Fibroblast of skin of abdomen (primary cell): ENCODE results near the gene TSTD1.
A peak's percentile ranks its signal among the peaks of the same experiment; 100 is the strongest.
"Not testable (repeated sequence)": the region's sequence is repeated elsewhere in the genome, so short reads cannot be mapped to it uniquely, and the experiment has no call there.

ENCODE experiments used
- DNase-seq: peaks from one replicate; pipeline ENCODE4 v3.0.0-alpha.2; 2013

The TSTD1 gene

DNA sequence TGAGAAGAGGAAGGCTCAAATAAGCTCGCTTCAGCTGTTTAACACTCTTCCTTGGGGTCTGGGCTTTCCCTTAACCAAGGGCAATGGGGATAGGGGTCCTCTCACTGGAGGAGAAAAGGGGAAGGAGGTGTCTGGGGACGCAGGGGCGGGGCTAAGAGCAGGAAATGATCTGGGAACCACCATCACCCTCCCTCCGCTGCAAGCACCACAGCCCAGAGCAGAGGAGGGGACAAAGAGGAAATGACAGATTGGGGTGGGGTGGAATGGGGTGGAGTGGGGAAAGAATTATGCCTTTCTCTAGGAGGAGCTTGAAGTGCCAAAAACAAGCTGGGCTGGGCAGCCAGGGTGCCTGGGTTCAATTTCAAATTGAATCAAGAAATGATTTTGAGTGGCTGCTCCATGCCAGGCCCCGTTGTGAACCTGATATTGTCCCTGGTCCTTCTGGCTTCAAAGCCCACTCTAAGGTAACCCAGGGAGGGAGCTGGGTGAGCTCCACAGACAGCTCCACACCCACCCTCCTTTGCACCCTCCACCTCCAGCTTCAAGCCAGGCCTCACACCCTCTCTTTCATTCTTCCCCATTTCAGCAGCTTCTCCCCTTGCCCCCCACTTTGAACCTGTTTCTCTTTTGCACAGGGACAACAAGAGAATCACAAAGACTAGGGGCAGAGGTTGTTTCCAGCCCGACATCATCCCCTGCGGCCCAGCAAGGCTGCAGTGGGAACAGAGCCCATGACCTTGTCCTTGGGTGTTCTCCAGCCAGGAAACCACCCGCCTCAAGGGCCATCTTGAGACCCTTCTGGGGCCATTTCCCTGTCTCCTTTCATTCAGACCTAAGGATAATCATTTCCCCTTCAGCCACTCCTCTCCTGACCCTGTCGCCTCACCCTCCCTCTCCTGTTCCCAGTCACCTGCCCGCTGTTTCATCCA is 29.8 kb upstream of the TSTD1 start:
- no peak for DNase-seq

GRCh38 chr1:161066694-161067093 is 27.9 kb upstream of the TSTD1 start:
- no peak for DNase-seq

DNA sequence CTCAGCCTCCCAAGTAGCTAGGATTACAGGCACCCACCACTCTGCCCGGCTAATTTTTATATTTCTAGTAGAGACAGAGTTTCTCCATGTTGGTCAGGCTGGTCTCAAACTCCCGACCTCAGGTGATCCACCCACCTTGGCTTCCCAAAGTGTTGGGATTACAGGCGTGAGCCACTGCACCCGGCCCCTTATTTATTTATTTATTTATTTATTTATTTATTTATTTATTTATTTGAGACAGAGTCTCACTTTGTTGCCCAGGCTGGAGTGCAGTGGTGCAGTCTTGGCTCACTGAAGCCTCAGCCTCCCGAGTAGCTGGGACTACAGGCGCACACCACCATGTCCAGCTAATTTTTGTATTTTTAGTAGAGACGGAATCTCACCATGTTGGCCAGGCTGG is 26.9 kb upstream of the TSTD1 start:
- DNase-seq: not testable (repeated sequence)

DNA sequence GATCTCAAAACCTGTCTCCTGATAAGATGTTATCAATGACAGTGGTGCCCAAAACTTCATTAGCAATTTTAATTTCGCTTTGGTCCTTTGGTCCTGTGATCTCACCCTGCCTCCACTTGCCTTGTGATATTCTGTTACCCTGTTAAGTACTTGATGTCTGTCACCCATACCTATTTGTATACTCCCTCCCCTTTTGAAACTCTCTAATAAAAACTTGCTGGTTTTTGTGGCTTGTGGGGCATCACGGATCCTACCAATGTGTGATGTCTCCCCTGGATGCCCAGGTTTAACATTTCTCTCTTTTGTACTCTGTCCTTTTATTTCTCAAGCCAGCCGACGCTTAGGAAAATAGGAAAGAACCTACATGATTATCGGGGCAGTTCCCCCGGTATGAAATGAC is 25.2 kb upstream of the TSTD1 start:
- not testable (repeated sequence) for DNase-seq

- DNase-seq: no peak
Observed at GRCh38 chr1:161061419-161061818, 22.7 kb upstream of the TSTD1 start.

GRCh38 chr1:161059293-161059692 is 20.5 kb upstream of the TSTD1 start:
- DNase-seq: no peak

GRCh38 chr1:161054805-161055204 is 16.0 kb upstream of the TSTD1 start:
- no peak for DNase-seq

DNA sequence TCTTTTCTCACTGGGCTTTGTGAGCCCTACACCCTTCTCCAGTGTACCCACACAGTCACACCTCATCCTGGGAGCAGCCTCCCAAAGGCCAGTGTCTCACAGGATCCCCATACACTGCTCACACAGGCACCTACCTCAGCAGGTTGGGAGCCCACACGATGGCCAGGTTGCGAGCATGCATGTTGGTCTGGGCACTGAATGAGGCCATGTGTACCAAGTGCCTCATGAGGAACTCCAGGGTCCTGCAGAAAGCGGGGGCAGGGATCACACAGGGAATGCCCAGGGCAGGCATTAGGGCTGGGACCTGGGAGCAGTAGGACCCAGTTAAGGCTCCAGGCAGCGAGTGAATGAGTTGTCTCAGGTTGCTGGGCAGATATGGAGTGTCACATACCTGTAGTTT is 15.5 kb upstream of the TSTD1 start:
- DNase-seq: no peak

DNA sequence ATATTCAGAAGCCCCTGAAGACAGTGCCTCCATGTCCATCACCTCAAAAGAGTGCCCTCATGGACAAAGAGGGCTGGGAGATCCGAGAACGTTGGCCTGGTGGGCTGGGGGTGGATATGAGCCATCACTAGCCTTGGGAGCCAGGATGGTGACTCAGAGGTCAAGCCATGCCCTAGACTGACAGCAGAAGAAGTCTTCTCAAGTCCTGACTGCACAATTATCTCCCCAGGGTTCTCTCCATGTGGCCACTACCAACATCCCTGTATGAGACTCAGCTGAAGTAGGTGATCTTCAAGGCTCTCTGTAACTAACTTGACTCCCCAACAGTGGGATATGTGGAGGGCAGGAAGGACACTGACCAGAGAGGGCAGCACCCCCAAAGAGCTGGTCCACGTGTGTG is 14.1 kb upstream of the TSTD1 start:
- no peak for DNase-seq

- DNase-seq: no peak
Observed at GRCh38 chr1:161051219-161051618, 12.5 kb upstream of the TSTD1 start.

DNA sequence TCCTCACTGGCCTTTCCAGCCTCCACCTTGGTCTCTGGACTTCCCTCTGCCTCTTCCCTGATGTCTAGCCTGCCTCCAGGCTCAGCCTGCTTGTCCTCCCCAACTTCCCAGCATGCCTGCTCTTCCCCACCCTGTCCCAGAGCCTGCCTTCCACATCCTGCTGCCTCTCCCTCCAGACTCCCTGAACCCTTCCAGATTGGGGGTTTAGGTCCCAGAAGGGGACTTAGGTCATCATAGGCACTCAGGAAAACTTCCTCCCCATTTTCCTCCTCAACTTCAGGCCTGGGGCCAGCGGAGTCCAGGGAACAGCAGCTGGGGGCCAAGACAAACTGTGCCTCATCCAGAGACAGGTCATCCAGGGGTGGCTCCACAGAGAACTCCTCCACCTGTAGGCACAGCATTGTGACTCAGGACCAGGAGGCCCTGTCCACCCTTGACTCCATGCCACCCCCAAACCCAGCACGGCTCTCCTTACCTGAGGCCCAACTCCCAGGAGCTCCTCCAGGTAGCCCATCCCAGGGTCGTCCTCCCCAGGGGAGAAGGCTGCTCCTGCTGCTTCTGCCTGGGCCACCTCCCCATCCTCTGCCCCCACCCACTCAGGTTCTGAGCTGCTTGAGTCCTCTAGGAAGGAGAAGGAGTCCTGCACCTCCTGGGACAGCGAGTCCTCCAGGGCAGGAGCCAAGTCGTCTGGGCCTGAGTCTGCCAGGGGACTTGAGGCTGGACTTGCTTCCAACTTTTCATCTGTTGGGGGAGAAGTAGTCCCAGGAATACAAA is 10.4 kb upstream of the TSTD1 start:
- DNase-seq: no peak

DNA sequence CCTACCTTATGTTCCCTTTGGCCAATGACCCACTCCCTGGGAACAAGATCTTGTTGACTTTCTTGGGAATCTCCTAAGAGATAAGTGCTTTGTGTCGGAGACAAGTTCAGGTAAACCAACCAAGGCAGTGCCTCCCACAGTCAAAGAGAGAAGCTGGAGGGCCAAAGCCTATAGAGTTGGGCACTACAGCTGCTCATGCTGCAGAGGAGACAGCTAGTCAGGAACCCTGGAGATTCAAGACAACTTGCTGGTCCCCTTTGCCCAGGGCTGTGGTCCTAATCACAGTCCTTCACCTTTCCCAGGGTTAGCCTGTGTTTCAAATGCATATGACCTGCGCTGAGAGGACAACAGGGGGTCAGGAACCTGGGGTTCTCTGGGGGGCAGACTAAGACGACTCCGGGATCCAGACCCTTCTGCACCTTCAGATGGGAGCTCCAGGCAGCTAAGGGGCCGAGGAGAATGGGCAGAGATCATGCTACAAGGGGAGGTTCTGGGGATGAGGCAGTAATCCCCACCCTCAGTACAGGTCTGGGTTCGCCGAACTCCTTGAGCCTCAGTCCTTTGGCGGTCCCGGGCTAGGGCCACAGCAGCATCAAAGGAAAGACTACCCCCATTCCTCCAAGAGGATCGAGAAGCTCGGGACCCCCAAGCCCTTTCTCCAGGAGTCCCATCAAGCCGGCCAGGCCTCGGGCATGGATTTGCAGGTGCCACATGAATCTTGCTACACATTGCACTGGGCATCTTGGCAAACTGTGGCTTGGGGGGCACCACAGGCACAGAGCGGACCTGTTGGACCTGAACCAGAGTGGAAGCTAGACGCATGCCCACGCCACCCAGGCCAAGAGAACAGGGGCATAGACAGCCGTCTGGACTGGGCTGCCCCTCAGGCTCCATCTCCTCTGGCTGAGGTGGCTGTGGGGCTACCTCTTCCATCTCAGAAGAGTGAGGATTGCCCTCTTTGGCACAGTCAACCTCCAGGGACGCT is 9.0 kb upstream of the TSTD1 start:
- no peak for DNase-seq

DNA sequence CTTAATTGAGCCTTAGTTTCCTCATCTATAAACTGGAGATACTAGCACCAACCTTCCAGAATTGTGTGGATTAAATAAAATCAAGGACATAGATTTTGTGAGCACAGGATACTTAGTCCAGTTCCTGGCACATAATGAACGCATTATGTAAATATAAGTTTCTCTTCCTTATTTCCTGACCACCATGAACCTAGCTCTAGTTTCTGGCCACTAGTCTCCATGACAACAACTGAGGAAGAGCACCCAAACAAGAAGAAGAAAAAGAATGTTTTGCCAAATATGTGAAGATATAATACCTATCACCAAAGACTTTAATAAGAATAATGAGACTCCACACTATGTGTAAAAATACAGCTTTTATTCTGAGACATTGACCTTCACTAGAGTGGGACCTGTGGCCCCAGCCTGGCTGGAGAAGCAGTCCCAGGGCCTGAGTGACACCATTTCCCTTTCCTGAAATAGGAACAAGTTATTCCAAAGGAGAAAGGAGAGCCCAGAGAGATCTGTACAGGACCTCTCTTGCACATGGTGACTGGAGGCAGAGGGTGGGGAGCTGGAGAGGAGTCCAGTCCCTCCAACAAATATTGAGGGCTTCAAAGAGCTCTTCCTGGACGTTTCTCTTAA is 8.0 kb upstream of the TSTD1 start:
- DNase-seq: no peak

DNA sequence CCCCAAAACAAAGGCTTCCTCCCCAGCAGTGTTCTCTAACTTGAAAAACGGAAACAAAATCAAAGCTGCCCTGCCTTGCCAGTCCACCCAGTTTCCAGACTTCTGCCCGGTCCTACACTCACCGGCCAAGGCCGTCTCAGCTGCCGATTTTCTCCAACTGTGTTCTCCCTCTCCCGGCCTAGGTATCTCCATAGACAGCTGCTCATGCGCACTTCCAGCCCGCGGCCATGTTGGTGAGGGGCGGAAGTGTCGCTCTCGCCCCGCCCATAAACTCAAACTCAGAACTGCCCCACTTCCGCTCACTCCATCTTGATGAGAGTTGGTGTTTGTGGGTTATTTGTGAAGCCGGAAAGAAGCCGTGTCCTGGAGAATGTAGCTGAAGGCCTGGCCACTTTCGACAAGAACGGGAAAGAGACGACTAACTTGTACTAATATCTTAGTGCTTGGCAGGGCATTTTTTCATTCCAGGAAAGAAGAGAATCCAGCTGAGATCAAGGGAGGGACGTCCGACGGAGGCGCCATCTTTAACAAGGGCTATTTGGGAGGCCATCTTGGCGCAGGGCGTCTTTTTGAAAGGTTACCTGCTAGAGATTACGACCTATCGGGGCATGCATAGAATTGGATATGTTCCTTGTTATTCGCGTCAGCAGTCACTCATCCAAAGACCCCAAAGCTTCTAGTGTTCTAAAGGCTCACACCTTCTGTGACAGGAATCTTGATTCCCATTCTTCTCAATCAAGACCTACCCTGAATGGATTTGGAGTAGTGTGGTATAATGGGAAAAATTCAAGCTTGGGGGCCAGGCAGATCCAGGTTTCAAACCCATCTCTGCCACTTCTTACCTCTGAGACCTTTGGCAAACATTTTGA is 7.2 kb upstream of the TSTD1 start, which contains the start of gene USF1:
Gene USF1 (minus strand): TSS at position 242 of the 869 bp plus-strand sequence. CDS start 2,702 bp downstream, outside the sequence.
- peak; percentile 95 for DNase-seq

DNA sequence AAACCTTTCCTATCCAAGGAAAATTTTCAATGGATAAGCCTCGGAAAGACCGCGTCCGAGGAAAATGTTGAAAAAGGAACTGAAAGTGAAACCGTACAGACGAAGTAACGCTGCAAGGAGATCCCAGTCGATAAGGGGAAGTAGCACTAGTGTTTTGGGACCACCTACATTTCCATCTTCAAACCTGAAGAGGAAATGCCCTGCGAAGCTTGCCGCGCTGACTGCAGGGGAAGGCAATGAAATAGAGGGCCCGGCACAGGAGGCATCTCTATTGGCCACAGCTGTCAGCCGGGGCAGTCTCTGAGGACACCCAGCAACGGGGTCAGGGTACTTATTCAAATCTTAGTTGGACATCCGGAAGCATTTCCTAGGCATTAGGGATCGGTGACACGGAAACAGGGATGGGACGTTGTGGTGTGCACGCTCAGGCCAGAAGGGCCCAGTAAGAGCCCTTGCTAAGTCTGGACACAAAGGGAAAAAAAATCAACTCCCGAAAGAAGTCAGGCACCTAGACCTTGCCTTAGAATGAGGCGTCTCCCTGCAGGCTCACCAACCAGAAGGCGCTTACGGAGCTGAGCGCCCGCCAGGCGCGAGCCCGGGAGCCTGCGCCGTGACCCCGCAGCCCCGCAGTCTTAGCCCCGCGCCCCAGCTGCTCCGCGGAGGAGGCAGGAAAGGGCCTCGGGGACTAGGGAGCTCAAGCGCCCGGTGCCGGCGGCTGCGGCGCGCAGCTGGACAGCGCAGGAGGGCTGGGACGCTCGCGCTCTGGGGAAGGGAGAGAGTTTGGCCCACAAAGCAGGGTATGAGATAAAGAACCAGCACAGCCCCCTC is 6.4 kb upstream of the TSTD1 start:
- peak; percentile 45 for DNase-seq

GRCh38 chr1:161044535-161044907 is 5.8 kb upstream of the TSTD1 start:
- DNase-seq: no peak

DNA sequence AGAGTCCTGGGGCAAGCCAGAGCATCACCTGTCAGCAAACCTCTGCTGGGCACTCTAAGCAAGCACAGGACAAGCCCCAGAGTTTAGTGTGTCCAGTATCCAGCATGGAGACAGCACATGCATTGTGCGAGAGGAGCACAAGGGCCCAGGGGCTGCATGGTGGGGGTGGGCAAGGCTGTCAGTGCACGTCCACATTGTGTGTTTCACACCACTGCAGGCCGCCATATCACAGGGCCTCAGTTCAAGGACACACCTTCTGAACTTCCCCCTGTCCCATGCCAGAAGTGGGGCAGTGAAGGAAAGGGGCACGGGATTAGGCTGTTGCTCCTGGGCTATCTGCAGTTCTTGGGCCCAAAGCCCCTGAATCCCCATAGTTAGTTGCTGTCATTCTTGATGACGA is 782 bp upstream of the TSTD1 start:
- no peak for DNase-seq

DNA sequence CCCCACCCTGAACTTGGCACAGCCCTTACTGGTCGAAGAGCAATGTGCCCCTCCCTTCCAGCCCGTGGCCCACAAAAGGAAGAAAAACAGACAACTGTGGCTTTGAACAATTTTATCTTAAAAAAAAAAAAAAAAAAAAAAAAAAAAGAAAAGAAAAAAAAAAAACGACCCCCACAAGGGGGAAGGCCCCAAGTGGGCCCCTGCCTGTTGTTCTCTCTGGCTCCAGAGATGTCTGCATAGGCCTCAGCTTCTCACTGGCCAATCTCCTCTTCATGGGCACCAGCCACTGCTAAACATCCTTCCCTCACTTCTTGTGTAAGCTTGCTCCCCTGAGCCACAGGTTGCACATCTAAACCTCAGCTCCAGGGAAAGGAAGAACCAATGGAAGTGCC is 386 bp upstream of the TSTD1 start:
- DNase-seq: no peak

- no peak for DNase-seq
Observed at GRCh38 chr1:161037661-161038522, 872 bp downstream of the TSTD1 start.
